A549 (cell line): ENCODE results near the gene UST. TPM values are rescaled to one million over a fixed set of nuclear protein-coding genes. Genes with fewer than 3 reads are reported as not detected.
A peak's percentile ranks its signal among the peaks of the same experiment; 100 is the strongest.

Source experiments
- ATAC-seq, 2 experiments: fragments of 200-7000 bp in 1 of 2; fragments of >200 bp in 1 of 2; cut with Nextera tagmentation in 1 of 2; cut with Tn5 transposase in 1 of 2; 3 replicates each; pipeline versions ENCODE4 v1.8.0 to v1.9.1; 2018 to 2020; ENCODE audit warnings: mild to moderate bottlenecking in 1 of 2, moderate library complexity in 1 of 2
- CTCF ChIA-PET: fragments of 300-600 bp; sonication (Branson Sonifier 250); formaldehyde crosslinking; extraction: SDS; loops from one replicate; lab custom pipeline; 2021; ENCODE audit warnings: antibody characterized with exemption, inconsistent platforms; lab: Yijun Ruan, JAX
- POLR2A ChIA-PET: fragments of 350-600 bp; formaldehyde crosslinking; extraction: SDS; loops from one replicate; lab custom pipeline; 2021; ENCODE audit warnings: antibody characterized with exemption, inconsistent platforms; lab: Yijun Ruan, JAX
- DNase-seq, 2 experiments: peaks; one replicate each; pipeline versions ENCODE4 v3.0.0 to v3.0.0-alpha.2; 2011 to 2016; ENCODE audit warnings: low read depth in 1 of 2, low spot score in 1 of 2
- FAIRE-seq: peaks from 2 replicates; lab custom pipeline; 2011; peaks lifted over from hg19 to GRCh38; lab: Jason Lieb, UNC
- H3K27ac ChIP-seq, 2 experiments: fragments of >200 bp; sonication (Bioruptor Twin); formaldehyde crosslinking; 3 replicates each; pipeline ENCODE4 v1.5.1; 2016 to 2017
- H3K4me1 ChIP-seq: fragments of >200 bp; sonication (Bioruptor Twin); formaldehyde crosslinking; 3 replicates; pipeline ENCODE4 v1.6.1; 2016
- H3K4me2 ChIP-seq: fragments of >200 bp; sonication (Bioruptor Twin); formaldehyde crosslinking; 3 replicates; pipeline ENCODE4 v1.6.1; 2016
- H3K4me3 ChIP-seq: fragments of >200 bp; sonication (Bioruptor Twin); formaldehyde crosslinking; 3 replicates; pipeline ENCODE4 v1.5.1; 2016
- H3K9me3 ChIP-seq: fragments of >200 bp; sonication (Bioruptor Twin); formaldehyde crosslinking; 3 replicates; pipeline ENCODE4 v1.6.1; 2016
- CBX2 ChIP-seq: fragments of 200-600 bp; sonication (generic); IDR thresholded peaks from 2 replicates; pipeline ENCODE4 v1.6.1; 2016; ENCODE audit warnings: low read depth, mild to moderate bottlenecking, borderline replicate concordance
- CEBPB ChIP-seq, 2 experiments: fragments of >200 bp in 1 of 2; sonication (Bioruptor Twin) in 1 of 2; formaldehyde crosslinking in 1 of 2; IDR thresholded peaks; 2 replicates each; pipeline ENCODE4 v1.6.1; 2012 to 2016
- CHD4 ChIP-seq: fragments of 200-600 bp; sonication (generic); IDR thresholded peaks from 2 replicates; pipeline ENCODE4 v1.6.1; 2016; ENCODE audit warnings: antibody characterized with exemption, mild to moderate bottlenecking, borderline replicate concordance
- CTCF ChIP-seq: fragments of >200 bp; sonication (Bioruptor Twin); formaldehyde crosslinking; IDR thresholded peaks from 3 replicates; pipeline ENCODE4 v1.5.1; 2016
- EHMT2 ChIP-seq: fragments of 200-600 bp; sonication (generic); IDR thresholded peaks from 2 replicates; pipeline ENCODE4 v1.6.1; 2016; ENCODE audit warnings: antibody characterized with exemption, low read depth, mild to moderate bottlenecking, moderate library complexity
- FOSB ChIP-seq: fragments of 250-450 bp; sonication (Bioruptor Pico); IDR thresholded peaks from 2 replicates; pipeline ENCODE4 v1.5.0; 2020; ENCODE audit warnings: mild to moderate bottlenecking, moderate library complexity
- FOSL2 ChIP-seq, 2 experiments: fragments of 450-650 bp in 1 of 2; fragments of >200 bp in 1 of 2; sonication (Bioruptor Twin) in 1 of 2; formaldehyde crosslinking; IDR thresholded peaks; 2 replicates each; pipeline versions ENCODE4 v1.5.0 to v1.6.1; 2016 to 2020; ENCODE audit warnings: mild to moderate bottlenecking in 1 of 2, moderate library complexity in 1 of 2
- FOXS1 ChIP-seq: fragments of 250-450 bp; sonication (Bioruptor Pico); IDR thresholded peaks from 2 replicates; pipeline ENCODE4 v1.5.0; 2020; ENCODE audit warnings: mild to moderate bottlenecking, moderate library complexity
- GATA3 ChIP-seq: IDR thresholded peaks from 2 replicates; pipeline ENCODE4 v1.6.1; 2012; ENCODE audit warnings: borderline replicate concordance
- HEYL ChIP-seq: fragments of 250-450 bp; sonication (Bioruptor Pico); IDR thresholded peaks from 2 replicates; pipeline ENCODE4 v1.8.0; 2021; ENCODE audit warnings: mild to moderate bottlenecking, moderate library complexity
- HOXA7 ChIP-seq: fragments of 250-450 bp; sonication (Bioruptor Pico); IDR thresholded peaks from 2 replicates; pipeline ENCODE4 v1.5.0; 2020; ENCODE audit warnings: mild to moderate bottlenecking, moderate library complexity
- HOXB5 ChIP-seq: fragments of 250-450 bp; sonication (Bioruptor Pico); IDR thresholded peaks from 2 replicates; pipeline ENCODE4 v1.5.0; 2020; ENCODE audit warnings: mild to moderate bottlenecking, moderate library complexity
- JUNB ChIP-seq: fragments of >200 bp; sonication (Bioruptor Twin); formaldehyde crosslinking; IDR thresholded peaks from 2 replicates; pipeline ENCODE4 v1.6.1; 2016
- KDM1A ChIP-seq: fragments of 200-600 bp; sonication (generic); IDR thresholded peaks from 2 replicates; pipeline ENCODE4 v1.6.1; 2016; ENCODE audit warnings: low read depth, mild to moderate bottlenecking
- KDM5A ChIP-seq: fragments of 200-600 bp; sonication (generic); IDR thresholded peaks from 2 replicates; pipeline ENCODE4 v1.6.1; 2016; ENCODE audit warnings: antibody characterized with exemption, mild to moderate bottlenecking
- NR3C1 ChIP-seq: fragments of >200 bp; sonication (Bioruptor Twin); formaldehyde crosslinking; IDR thresholded peaks from 3 replicates; pipeline ENCODE4 v1.6.1; 2017
- POLR2AphosphoS2 ChIP-seq: conservative IDR thresholded peaks from 2 replicates; pipeline ENCODE4 v1.6.1; 2012; ENCODE audit warnings: low read length, improper control_type of control experiment, inconsistent platforms
- RAD21 ChIP-seq, 2 experiments: fragments of >200 bp in 1 of 2; sonication (Bioruptor Twin) in 1 of 2; formaldehyde crosslinking in 1 of 2; IDR thresholded peaks in 1 of 2; conservative IDR thresholded peaks in 1 of 2; 2 replicates in 1 of 2; 3 replicates in 1 of 2; pipeline ENCODE4 v1.6.1; 2012 to 2018; ENCODE audit warnings: inconsistent platforms in 1 of 2
- ZNF302 ChIP-seq: fragments of 250-450 bp; sonication (Bioruptor Pico); IDR thresholded peaks from 2 replicates; pipeline ENCODE4 v1.9.0; 2021; ENCODE audit warnings: inconsistent platforms, mild to moderate bottlenecking, moderate library complexity
- ZSCAN20 ChIP-seq: fragments of 250-450 bp; sonication (Bioruptor Pico); IDR thresholded peaks from 2 replicates; pipeline ENCODE4 v1.8.0; 2022; ENCODE audit warnings: mild to moderate bottlenecking, moderate library complexity
- WGBS: methylation state at CpG from one replicate; pipeline ENCODE4 v1.1.6; 2017; ENCODE audit errors: missing lambda C conversion rate; 5-methylcytosine and 5-hydroxymethylcytosine counted together
- polyA plus RNA-seq, 4 experiments: library from polyadenylated mRNA; depleted of rRNA in 3 of 4; stranded (reverse); fragments of >200 nt; fragmentation: RNase III in 1 of 4; extraction: RNeasy Plus Mini Kit Qiagen cat#74134 plus additional on column Dnase treatment in 1 of 4; gene quantifications; 2 replicates in 3 of 4; 3 replicates in 1 of 4; pipeline ENCODE4 v1.2.3, GENCODE V29; 2011 to 2017
- TF ChIP-seq, protein P1 (sequence below): IDR thresholded peaks from 2 replicates; pipeline ENCODE4 v1.6.1; 2012
- TF ChIP-seq, protein P2 (sequence below): fragments of >200 bp; sonication (Bioruptor Twin); formaldehyde crosslinking; IDR thresholded peaks from 2 replicates; pipeline ENCODE4 v1.6.1; 2016
- TF ChIP-seq, protein P3 (sequence below): fragments of 150-350 bp; IDR thresholded peaks from 2 replicates; pipeline ENCODE4 v1.6.1; 2014; ENCODE audit warnings: low read depth, mild to moderate bottlenecking, low read length

UST gene
- polyA plus RNA-seq, 2 of the 4 experiments (the other 2 are of a cell fraction) = 0.54 to 1.7 TPM

DNA sequence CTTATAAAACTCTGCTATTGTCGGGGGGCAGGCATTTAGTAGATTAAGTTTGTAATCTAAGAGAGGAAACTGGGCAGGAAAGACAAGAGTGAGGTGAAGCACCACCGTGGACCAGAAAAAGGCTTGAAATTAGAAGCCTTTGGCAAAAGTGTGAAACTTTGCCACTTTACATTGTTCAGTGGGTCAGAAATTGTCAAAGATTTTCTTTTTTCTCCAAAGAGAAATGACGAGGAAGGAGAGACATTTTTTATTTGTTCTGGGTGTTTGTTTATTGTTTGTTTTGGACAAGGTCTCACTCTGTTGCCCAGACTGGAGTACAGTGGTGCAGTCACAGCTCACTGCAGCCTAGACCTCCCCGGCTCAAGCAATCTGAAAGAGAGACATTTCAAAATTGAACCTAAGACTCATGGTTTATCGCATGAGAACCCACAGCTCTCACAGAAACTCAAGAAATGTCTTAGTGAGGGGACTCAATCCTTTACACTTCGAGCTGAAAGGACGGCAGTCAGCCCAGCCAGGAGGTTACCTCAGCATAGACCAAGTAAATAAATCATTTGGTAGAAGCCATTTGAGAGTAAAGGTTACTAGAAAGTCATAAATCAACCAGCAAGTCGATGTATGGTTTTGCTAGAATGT, 307.8 kb downstream of the UST start:
- Histone ChIP-seq H3K4me2 (peak overlapping the region; percentile 74), H3K4me3 (no peak overlapping the region), H3K27ac (peak overlapping the region; percentile 63 to 68), H3K9me3 (no peaks in the 10 kb centered on the region), H3K4me1 (peaks cover 40% of the 10 kb centered on the region)
- WGBS = 27% methylated on average over 6 of the region's 8 CpGs
- TF ChIP-seq CBX2 (no peak), POLR2AphosphoS2 (no peak), KDM1A (no peak), FOXS1 (CRISPR knock-in tag) (no peak), CHD4 (no peak), HOXB5 (CRISPR knock-in tag) (no peak), FOSB (CRISPR knock-in tag) (no peak), CEBPB (IDR thresholded peaks at IDR 0.05) (no peak)
- TF ChIP-seq, protein P1, sequence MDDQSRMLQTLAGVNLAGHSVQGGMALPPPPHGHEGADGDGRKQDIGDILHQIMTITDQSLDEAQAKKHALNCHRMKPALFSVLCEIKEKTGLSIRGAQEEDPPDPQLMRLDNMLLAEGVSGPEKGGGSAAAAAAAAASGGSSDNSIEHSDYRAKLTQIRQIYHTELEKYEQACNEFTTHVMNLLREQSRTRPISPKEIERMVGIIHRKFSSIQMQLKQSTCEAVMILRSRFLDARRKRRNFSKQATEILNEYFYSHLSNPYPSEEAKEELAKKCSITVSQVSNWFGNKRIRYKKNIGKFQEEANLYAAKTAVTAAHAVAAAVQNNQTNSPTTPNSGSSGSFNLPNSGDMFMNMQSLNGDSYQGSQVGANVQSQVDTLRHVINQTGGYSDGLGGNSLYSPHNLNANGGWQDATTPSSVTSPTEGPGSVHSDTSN = no peak
- ATAC-seq (peak in 1 of 2 experiments; percentile 88; a peak in 3 of 6 replicates), FAIRE-seq (no peak), DNase-seq (peak in 1 of 2 experiments; percentile 22)
- ChIA-PET POLR2A (interaction anchor here (1.0 kb wide), 1 partner anchor 22 kb away, joined by 3 read pairs; no protein-coding TSS in a partner anchor), CTCF (interaction anchor here (1.2 kb wide), 1 partner anchor 27 kb away, joined by 3 read pairs; no protein-coding TSS in a partner anchor)

DNA sequence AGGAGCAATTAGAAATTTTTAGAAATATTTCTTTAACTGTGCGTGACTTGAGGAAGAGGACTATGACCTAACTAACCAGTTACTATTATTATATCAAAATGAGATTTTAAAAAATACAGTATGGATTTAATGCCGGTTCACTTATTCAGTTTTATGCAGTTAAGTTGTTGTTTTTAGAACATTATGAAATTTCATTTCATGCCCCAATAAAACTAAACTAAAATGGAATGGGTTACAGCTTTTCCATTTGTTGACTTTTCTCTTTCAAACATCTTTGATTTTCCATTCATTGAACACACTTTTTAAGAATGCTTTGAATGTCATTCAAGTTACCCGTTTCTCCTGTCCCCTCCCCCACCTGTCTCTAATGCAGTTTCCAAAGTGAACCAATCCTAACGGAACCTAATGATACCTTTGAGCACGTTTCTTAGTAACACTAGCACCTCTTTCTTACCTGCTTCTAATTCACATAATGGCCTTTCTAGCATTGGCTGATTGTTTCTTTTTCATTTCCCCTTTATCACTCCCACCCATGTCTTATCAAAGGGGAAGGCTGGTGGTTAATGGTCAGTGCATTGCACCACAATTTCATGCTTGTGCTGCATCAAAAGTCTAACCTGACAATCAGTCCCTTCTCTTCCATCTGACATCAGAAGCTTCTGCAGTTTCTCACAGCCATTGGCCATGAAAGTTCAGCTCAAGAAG, 308.5 kb downstream of the UST start:
- no peak for FAIRE-seq
- H3K27ac ChIP-seq = peak overlapping the region; percentile 63 to 68; a peak in 5 of 6 replicates
- no peak for DNase-seq
- 59% methylated on average over 5 of the region's 5 CpGs for WGBS
- no peak overlapping the region for H3K4me3 ChIP-seq
- H3K4me1 ChIP-seq = peaks cover 40% of the 10 kb centered on the region
- ChIA-PET POLR2A (no interaction called here), CTCF (interaction anchor here (1.2 kb wide), 1 partner anchor 377 kb away, joined by 3 read pairs; no protein-coding TSS in a partner anchor)
- TF ChIP-seq EHMT2 = no peak
- no peak for TF ChIP-seq JUNB
- TF ChIP-seq, protein P2, sequence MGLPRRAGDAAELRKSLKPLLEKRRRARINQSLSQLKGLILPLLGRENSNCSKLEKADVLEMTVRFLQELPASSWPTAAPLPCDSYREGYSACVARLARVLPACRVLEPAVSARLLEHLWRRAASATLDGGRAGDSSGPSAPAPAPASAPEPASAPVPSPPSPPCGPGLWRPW = no peak
- no peak for TF ChIP-seq CBX2
- TF ChIP-seq HEYL = no peak
- TF ChIP-seq CTCF = no peak
- TF ChIP-seq RAD21 (conservative IDR thresholded peaks at IDR 0.05 in 1 of 2, IDR thresholded peaks at IDR 0.05 in 1 of 2) = no peak
- no peak for TF ChIP-seq HOXA7 (CRISPR knock-in tag)
- no peak for TF ChIP-seq HOXB5 (CRISPR knock-in tag)
- no peak for TF ChIP-seq FOSB (CRISPR knock-in tag)
- TF ChIP-seq ZNF302 (CRISPR knock-in tag) = no peak
- no peak for TF ChIP-seq FOSL2 (IDR thresholded peaks at IDR 0.05)
- no peak for TF ChIP-seq FOSL2 (CRISPR knock-in tag; IDR thresholded peaks at IDR 0.05)
- TF ChIP-seq NR3C1 = no peak
- TF ChIP-seq KDM5A = no peak
- TF ChIP-seq, protein P3, sequence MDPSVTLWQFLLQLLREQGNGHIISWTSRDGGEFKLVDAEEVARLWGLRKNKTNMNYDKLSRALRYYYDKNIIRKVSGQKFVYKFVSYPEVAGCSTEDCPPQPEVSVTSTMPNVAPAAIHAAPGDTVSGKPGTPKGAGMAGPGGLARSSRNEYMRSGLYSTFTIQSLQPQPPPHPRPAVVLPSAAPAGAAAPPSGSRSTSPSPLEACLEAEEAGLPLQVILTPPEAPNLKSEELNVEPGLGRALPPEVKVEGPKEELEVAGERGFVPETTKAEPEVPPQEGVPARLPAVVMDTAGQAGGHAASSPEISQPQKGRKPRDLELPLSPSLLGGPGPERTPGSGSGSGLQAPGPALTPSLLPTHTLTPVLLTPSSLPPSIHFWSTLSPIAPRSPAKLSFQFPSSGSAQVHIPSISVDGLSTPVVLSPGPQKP = no peak
- no peak for TF ChIP-seq ZSCAN20 (CRISPR knock-in tag)
- TF ChIP-seq POLR2AphosphoS2 = no peak
- no peak for TF ChIP-seq GATA3
- peak overlapping the region; percentile 74 for H3K4me2 ChIP-seq
- no peaks in the 10 kb centered on the region for H3K9me3 ChIP-seq
- ATAC-seq = no peak
